CD4-positive, alpha-beta T cell treated with Interleukin-6 for 4 hours (primary cell): ENCODE data around the gene HNRNPL.
A peak's percentile ranks its signal among the peaks of the same experiment; 100 is the strongest.
"Not testable (repeated sequence)": the region's sequence is repeated elsewhere in the genome, so short reads cannot be mapped to it uniquely, and the experiment has no call there.

Experiments used
- DNase-seq: peaks from one replicate; pipeline ENCODE4 v3.0.0-alpha.2; 2020; ENCODE audit warnings: mixed read lengths

HNRNPL gene

GRCh38 chr19:38849860-38850435 is at the start of gene HNRNPL:
HNRNPL (minus strand) TSS chr19:38849986; CDS start chr19:38849966, 20 bp downstream.
- peak; percentile 99 for DNase-seq

DNA sequence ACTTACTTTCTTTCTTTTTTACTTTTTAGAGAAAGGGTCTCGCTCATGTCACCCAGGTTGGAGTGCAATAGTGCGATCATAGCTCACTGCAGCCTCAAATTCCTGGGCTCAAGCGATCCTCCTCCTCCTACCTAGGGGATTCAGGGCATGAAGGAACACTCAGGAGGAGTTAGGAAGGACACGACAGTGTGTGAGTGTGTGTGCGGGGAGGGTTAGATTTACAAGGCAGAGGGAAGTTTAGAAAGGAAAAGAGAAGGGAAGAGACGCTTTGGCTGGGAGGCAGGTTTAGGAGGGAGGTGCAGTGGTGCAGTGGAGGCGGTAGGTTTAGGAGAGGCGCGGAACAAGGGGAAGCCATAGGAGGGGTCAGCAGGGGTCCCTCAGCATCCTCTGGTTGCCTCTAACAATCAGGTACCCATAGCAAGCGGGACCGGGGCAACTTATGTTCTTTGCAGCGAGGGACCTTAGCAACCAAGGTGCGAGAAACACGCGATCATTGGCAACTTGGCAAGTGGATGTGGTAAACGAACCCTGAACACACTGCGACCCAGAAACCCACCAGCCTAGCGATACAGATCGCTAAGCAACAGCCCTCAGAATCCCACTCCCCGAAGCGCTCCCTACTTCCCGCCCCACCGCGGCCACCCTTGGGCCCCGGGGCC is 49.1 kb upstream of the HNRNPL start:
- no peak for DNase-seq

DNA sequence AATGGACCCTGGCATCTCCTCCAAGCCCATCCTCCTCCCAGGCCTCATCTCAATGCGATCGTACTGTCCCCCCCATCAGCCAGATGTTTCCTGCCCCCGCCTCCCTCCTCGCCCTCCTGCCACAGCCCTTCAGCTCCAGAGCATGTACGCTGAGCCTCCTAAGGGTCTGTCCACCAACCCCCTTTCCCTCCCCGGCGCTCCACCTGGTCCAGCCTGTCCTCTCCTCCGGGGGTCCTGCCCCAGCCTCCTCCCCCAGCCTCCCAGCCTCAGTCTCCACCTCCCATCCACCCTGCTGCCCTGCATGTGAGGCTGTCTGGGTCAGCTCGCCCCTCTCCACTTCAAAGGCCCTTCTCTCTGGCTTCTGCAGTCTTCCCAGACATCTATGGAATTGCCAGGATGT is 45.2 kb upstream of the HNRNPL start:
- DNase-seq: no peak

- no peak for DNase-seq
Measured at GRCh38 chr19:38893341-38893771, 43.6 kb upstream of the HNRNPL start.

- no peak for DNase-seq
Measured at GRCh38 chr19:38892841-38893240, 43.1 kb upstream of the HNRNPL start.

DNA sequence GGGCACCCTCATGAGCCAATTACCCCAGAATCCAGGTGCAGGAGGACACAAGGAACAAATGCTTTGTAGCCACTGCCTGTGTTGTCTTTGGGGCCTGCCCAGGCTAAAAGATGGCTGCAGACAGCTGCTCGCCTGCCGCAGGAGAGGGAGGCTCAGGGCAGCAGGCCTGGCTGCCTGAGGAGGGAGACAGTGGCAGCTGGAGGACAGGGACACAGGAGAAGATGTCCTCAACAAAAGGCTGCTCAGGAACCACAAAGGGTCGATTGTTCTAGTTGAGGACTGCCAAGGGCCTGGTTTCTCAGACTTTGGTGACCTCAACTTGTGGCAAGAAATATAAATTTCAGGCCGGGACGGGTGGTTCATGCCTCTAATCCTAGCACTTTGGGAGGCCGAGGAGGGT is 42.0 kb upstream of the HNRNPL start:
- DNase-seq: no peak

DNA sequence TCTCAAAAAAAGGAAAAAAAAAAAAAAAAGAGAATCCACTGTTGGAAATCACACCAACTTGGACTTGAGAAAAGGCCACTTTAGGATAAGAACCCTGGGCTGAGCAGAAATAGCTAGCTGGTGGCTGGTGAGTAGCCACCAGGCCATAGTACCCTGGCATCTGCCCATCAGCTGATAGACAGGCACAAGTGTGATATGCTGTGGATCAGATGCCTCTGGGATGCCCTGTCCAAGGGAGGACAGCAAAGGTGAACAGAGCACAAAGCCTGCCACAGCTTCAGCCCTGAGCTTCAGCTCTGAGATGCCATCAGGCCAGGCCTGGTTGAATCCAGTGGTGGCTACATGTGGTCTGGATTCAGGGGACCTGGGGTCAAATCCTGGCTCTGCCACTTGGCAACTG is 40.9 kb upstream of the HNRNPL start:
- no peak for DNase-seq

DNA sequence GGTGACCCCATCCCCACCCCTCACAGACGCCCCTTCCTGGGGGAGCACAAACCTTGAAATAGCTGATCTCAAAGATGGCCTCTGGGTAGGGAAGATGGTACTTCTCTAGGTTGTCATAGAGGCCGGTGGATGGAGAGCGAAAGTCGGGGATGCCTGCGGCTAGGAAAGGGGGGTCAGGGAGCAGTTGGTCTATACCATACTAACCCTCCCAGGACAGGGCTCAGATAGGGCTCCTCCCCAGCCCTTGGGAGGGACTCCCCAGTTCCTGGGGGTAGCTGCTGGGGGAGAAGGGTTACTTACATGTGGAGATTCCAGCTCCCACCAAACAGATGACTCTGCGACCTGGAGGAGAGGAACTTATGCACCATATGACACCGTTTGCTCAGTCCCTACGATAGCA is 40.0 kb upstream of the HNRNPL start:
- DNase-seq: no peak

DNA sequence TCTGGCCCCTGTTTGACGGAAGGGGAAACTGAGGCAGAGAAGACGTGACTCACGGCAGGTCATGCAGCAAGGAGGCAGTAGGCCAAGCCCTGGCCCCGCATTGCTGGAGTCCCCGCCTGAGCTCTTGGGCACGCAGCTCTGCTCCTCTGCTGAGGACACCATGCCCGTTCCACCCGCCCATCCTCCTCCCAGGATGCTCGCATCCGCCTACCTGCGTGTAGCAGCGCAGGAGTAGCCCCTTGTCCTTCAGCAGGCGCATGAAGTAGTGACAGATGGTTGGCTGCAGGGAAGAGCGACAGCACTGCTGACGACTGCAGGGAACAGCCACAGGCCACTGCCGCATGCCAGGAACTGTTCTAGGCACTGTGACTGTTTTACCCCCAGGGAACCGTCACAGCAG is 39.1 kb upstream of the HNRNPL start:
- DNase-seq: no peak

- DNase-seq: not testable (repeated sequence)
Measured at GRCh38 chr19:38884691-38885090, 34.9 kb upstream of the HNRNPL start.

DNA sequence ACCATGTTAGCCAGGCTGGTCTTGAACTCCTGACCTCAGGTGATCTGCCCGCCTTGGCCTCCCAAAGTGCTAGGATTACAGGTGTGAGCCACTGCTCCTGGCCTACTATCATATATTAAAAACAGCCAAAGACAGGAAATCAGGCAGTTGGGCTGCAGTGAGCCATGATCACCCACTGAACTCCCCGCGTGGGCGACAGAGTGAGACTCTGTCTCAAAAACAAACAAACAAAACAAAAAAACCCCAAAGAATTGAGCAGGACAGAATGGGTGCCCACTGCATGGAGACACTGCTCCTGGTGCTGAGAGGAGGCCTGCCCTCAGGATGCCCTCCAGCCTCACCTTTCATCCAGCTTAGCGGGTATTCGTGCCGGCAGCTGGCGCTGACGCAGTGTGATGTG is 33.5 kb upstream of the HNRNPL start:
- no peak for DNase-seq

GRCh38 chr19:38880882-38881609 is 31.3 kb upstream of the HNRNPL start:
- no peak for DNase-seq

- DNase-seq: no peak
Measured at GRCh38 chr19:38880076-38880881, 30.5 kb upstream of the HNRNPL start.

DNA sequence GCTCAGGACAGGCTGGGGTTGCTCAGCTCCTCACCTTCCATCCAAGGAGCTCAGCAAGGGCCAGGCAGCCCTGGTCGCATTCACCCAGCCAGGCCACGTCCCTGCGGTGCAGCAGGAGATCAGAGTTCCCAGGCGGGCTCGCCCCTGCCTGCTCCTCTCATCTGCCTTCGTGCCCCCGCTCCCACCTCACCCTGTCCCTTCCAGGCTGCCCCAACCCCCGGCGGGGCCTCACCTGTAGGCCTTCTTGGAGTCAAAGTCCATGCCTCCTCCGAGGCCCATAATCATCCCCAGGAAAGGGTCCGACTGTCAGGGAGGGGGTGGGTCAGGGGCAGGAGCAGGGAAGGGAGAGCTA is 29.6 kb upstream of the HNRNPL start:
- no peak for DNase-seq

GRCh38 chr19:38878575-38879399 is 29.0 kb upstream of the HNRNPL start:
- no peak for DNase-seq

DNA sequence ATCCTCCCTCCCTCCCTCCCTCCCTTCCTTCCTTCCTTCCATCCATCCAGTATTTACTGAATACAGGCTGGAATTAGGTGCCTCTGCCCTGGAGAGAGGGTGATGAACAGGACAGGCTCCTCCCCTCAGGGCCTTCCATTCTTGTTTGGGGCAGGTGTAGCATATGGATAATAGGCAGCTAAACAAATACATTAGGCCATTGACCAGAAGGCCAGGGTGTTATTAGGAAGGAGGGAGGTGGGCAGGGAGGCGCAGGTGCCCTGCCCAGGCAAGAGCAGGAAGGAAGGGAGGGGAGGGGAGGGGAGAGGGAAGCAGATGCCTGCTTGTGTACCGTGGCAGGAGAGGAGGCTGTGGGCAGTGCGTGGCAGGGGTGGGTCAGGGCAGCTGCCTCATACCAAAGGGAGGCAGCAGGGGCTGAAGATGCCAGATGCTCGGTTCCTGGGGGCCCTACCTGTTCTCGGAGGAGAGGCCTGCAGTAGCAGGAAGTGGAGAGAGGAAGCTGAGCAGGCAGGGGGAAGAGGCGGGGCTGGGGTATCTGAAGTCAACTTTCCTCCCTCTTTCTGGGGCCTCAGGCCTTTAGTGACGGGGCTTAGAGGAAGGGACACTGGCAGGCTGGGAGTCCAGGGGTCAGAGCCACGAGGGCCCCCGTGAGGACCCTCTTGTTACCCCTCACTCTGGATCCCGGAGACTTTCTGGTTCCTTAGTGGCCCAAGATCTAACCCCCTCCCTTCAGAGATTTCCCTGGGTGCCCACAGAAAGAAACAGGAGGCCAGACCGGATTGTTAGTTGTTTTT is 28.2 kb upstream of the HNRNPL start, which contains the start of gene RINL:
Gene RINL, minus strand, starts transcription at position 495 of the 794 bp plus-strand sequence. CDS start 1,533 bp downstream, outside the sequence.
- DNase-seq: peak; percentile 86

- no peak for DNase-seq
Measured at GRCh38 chr19:38875656-38876395, 26.0 kb upstream of the HNRNPL start.

DNA sequence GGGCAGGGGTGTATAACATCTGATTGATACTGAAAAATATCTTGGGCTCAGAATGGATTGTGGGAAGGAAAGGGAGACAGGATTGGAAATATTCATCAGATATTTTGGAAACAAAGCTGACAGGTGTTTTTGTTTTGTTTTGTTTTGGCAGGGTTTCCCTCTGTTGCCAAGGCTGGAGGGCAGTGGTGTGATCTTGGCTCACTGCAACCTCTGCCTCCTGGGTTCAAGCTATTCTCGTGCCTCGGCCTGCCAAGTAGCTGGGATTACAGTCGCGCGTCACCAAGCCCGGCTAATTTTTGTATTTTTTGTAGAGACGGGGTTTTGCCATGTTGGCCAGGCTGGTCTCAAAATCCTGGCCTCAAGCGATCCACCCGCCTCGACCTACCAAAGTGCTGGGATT is 23.6 kb upstream of the HNRNPL start:
- not testable (repeated sequence) for DNase-seq

- DNase-seq: no peak
Measured at GRCh38 chr19:38870612-38871011, 20.8 kb upstream of the HNRNPL start.

DNA sequence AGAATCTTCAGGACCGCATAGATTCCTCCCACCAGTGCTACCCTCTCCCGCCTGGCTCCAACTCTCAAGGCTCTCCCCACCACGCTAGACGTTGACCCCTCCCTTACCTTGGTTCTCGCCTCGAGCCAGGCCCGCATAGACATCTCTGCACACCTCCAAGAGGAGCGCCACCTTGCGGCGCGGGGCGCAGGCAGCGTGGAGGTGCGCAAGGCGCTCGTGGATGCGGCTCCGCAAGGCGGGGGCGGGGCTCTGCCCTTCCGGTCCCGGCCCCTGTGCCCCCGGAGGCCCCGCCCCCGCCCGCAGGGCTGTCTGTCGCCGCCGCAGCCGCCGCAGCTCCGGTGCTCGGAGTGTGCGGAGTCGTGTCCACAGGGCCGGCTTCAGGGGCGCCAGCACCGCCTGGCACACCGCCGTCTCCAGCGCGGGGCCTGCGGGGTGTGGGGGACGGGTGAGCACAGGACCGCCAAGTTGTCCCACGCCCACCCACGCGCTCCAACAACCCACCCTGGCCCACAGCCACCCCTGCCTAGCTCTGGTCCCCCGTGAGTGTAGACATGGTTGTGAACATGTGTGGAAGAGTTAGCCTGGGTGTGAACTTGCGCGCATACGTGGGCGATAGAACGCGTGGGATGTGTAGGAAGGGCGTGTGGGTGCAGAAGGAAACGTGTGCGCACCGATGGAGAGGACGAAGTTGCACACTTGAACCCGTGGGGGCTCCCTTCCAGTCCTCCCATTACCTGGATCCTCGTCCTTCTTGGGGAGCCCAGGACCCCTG is 20.2 kb upstream of the HNRNPL start:
- DNase-seq: peak; percentile 97
